Cerebellar cortex (tissue), 1 donor: ENCODE measurements around the gene POU5F1.
A peak's percentile ranks its signal among the peaks of the same experiment; 100 is the strongest.
"Not testable (repeated sequence)": the region's sequence is repeated elsewhere in the genome, so short reads cannot be mapped to it uniquely, and the experiment has no call there.

Experiments
- DNase-seq: peaks from one replicate; pipeline ENCODE4 v3.0.0-alpha.2; 2015; ENCODE audit warnings: low spot score

Gene POU5F1

DNA sequence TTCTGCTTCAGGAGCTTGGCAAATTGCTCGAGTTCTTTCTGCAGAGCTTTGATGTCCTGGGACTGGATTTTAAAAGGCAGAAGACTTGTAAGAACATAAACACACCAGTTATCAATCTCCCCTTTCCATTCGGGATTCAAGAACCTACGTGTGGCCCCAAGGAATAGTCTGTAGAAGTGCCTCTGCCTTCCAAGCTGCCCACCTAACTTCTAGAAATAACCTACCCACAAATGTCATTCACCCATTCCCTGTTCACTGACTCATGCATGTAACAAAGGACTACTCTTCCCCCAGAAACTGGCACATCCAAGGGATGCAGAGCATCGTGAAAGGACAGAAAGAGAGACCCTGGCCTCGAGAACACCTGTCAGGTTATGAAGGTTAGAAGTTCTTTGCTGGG, 4.5 kb downstream of the POU5F1 start:
- DNase-seq: no peak

DNA sequence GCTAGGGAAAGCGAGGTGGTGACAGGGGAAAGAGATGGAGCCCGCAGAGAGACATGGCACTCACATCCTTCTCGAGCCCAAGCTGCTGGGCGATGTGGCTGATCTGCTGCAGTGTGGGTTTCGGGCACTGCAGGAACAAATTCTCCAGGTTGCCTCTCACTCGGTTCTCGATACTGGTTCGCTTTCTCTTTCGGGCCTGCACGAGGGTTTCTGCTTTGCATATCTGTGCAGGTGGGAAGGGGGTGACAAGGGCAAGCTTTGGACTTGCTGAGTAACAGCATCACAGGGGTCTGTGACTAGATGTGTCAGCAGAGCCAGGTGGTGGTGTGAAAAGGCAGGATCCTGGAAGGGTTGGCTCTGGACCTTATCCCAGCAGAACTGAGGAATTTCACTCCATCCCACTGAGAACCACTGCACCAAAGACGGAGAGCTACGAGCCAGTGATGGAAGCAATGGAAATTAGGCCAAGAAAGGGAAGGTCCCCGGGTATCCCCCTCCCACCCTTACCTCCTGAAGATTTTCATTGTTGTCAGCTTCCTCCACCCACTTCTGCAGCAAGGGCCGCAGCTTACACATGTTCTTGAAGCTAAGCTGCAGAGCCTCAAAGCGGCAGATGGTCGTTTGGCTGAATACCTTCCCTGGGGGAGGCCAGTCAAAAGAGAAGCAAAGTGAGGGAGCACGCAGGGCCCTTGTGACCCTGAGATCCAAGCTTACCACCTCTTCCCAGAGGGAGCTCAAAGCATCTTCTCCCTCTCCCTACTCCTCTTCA, 5.2 kb downstream of the POU5F1 start:
- not testable (repeated sequence) for DNase-seq

DNA sequence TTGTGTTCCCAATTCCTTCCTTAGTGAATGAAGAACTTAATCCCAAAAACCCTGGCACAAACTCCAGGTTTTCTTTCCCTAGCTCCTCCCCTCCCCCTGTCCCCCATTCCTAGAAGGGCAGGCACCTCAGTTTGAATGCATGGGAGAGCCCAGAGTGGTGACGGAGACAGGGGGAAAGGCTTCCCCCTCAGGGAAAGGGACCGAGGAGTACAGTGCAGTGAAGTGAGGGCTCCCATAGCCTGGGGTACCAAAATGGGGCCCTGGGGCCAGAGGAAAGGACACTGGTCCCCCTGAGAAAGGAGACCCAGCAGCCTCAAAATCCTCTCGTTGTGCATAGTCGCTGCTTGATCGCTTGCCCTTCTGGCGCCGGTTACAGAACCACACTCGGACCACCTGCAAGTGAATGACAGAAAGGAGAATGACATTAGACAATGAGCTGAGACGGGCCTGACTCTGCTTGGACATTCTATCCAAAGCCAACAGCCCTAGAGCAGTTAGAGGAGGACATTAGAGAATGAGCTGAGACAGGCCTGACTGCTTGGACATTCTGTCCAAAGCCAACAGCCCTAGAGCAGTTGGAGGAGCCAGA, 5.9 kb downstream of the POU5F1 start:
- DNase-seq: not testable (repeated sequence)

DNA sequence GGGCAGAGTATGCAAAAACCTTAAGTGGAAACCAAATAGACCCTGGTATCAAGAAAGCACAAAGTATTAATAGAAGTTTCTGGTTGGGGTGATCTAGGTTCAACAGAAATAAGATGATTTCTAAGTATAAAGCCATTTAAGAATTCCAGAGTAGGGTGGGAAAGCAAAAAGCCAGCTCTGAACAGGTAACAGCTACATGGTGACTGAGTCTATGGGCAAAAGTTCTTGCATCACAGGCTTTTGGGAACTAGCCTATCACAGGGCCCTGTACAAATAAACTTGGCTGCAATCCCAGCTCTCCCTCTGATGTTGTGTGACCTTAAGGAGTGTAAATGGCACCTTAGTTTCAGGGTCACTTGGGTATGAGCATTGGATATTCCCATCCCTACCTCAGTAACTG, 6.6 kb downstream of the POU5F1 start:
- DNase-seq: no peak

DNA sequence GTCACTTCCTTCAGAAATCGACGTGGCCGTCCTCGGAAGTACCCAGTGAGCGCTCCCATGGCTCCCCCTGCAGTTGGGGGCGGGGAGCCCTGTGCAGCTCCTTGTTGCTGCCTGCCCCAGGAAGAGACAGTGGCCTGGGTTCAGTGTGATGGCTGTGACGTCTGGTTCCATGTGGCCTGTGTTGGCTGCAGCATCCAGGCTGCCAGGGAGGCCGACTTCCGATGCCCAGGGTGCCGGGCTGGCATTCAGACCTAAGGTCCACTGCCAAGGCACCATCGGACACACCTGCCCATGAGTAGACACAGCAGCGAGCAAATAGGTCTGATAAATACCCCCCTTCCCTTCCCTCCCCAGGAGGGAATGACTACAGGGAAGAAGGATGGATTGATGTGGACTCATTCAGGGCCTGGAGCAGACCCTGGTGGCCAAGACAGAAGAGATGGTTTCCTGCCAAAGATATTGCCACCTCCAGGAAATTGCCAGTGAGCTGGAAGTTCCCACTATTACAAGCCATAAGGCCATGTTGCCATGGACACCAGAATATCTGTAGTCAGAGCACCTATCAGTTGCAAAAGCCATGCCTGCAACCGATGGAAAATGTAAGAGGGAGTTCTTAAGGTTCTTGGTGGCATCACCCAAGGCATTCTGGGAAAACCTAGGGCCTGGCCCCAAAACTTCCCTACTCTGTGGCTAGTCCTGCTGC, 7.9 kb downstream of the POU5F1 start:
- peak; percentile 67 for DNase-seq

DNA sequence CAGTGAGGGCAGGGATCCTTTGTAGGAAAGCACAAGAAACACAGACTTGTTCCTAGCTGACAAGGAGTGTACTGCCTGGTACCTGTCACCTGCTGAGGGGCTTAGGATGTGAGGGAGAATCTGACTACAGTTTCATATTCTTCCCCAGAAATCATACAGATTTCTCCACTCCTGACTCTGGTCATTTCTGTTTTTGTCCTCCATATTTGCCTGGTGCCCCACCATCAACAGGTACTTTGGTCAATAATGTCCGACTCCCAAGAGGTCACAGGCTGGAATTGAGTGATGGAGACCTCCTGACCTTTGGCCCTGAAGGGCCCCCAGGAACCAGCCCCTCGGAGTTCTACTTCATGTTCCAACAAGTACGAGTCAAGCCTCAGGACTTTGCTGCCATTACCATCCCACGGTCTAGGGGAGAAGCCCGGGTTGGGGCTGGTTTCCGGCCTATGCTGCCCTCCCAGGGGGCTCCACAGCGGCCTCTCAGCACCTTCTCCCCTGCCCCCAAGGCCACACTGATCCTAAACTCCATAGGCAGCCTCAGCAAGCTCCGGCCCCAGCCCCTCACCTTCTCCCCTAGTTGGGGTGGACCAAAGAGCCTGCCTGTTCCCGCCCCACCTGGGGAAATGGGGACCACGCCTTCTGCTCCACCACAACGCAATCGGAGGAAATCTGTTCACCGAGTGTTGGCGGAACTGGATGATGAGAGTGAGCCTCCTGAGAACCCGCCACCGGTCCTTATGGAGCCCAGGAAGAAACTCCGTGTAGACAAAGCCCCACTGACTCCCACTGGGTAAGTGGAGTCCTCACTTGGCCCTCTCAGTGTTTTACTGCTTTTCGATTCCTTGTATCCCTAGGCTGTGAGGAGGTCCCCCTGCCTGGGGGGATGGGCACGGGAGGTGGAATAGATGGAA, 9.0 kb downstream of the POU5F1 start:
- DNase-seq: no peak

DNA sequence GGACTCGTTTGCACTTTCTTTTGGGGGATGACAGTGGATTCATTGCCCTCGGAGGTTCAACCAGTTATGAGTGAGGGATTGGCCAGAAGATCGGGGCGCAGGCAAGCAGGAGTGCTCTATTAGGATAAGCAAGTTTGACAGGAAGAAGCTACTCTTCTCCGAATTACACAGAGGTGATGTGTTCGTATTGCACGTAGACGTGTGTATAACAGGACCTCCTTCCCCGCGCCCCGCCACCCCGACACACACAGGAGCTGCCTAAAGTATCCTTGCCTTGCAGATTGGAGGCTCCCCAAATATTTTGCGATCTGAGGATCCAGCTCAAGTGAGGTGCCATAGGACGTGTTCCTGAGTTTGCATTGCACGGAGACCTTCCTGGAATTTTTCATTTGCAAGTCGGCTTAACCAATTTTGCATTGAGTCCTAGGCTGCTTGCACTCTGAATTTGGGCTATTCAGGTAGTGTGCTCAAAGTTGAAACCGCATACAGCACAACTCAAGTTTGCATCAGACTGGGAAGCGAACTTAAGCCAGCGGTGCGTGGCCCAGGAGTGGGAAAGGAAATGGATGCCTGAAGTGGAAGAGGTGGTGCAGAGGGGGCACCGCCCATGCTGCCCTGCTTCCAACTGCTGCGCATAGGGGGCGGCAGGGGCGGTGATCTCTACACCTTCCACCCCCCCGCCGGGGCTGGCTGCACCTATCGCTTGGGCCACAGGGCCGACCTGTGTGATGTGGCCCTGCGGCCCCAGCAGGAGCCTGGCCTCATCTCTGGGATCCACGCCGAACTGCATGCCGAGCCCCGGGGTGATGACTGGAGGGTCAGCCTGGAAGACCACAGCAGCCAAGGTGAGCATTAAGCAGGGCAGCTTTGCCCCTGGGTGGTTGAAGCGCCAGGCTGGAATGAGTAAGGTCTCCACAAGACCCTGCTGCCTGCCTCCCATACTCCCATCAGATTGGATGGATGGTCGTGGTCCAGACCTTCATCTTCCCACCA, 11.3 kb downstream of the POU5F1 start:
- DNase-seq: no peak

DNA sequence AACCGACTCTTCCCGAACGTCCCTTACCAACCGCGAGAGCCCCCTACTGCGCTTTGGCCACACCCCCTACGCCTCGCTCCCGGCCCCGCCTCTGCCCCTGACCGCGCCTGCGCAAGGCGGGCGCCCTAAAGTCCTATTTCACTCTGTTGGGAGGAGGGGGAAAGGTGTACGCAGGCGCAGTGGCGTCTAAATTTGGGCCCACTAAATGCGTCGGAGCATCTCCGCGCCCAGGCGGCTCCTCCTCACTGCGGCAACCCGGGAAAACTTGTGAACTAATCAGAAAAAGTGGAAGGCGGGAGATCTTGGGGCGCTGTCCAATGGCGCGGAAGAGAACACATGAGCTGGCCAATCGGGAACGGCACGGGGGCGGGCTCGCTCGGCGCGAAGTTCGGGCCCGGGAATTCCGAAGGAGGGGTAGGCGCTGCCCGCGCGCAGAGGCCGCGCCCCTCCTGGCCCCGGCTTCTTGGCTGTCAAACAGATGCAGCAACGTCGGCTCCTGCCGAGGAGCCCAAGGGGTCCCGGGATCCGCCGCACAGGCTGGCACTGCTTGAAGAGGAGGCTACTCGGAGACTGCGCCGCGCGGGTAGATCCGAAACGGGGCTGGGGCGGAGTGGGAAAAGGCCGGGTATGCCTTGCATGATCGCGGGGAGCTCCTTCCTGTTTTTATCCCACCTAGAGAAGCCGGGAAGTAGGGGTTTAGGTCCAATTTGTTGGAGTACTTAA, 12.2 kb downstream of the POU5F1 start, which contains the start of gene TCF19:
Gene TCF19, plus strand, starts transcription at position 450 of the 723 bp plus-strand sequence. CDS start 881 bp downstream, outside the sequence.
- DNase-seq: peak; percentile 99

DNA sequence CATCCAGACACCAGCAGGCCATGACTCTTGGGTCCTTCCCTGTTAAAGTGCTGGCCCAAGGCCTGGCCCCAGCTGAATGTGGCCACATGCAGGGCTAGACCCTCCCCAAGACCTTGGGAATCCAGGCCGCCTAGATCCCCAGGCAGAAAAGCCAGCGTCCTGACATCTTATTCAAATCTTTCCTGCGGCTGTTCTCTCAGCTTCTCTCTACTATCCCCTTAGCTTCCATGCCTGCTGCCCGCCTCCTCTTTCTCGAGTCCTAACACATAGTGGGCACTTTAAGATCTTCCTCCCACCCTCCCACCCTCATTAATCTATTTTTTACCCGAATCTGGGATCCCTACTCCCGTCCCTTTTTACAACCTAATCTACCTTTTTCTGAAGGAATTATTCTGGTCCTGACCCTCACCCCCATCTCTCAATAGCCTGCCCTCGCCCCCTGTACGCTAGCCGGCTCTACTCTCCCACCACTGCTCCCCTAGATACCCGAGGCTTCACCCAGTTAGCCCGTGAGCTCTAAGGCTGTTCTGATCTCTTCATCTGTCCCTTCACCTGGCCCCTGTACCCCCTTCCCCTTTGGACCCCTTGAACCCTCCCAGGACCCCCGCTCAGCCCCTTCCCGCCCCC, 12.9 kb downstream of the POU5F1 start, which contains the start of gene CCHCR1:
Gene CCHCR1, minus strand, starts transcription at position 290 of the 627 bp plus-strand sequence. Its CDS starts 202 bp downstream, at position 88.
- no peak for DNase-seq

DNA sequence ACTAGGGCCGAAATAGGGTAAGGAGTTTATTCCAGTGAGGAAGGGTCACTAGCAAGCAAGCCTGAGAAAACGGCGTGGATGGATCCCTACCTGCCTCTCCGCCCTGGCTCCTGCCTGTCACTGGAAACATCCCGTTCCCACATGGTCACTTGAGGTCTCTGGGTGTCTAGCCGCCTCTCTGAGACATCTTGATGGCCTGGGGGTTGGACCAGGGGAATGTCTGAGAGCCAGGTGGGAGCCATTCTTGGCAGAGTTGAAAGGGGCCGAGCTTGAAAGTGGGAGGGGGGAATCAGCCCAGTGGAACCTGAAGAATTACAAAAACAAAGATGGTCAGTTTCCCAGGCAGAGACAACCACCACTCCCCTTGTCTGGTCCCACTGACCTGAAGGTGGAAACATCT, 13.8 kb downstream of the POU5F1 start:
- DNase-seq: no peak

DNA sequence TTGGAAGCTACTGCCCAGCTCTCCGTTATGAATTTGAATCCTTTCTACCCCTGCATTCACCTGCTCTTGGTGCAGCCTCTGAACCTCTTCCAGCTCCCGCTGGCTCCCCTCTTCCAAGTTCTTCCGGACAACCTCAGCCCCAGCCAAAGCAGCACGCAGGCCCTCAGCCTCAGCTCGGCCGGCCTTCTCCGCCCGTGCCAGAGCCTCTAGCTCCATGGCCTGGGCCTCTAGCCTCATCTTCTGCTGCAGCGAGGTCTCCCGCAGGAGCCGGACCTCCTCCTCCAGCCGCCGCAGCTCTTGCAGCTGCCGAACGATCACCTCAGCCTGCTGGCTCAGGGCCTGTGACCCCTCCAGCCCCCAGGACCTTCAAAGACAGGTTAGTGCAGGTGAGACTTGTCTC, 16.0 kb downstream of the POU5F1 start:
- DNase-seq: no peak

DNA sequence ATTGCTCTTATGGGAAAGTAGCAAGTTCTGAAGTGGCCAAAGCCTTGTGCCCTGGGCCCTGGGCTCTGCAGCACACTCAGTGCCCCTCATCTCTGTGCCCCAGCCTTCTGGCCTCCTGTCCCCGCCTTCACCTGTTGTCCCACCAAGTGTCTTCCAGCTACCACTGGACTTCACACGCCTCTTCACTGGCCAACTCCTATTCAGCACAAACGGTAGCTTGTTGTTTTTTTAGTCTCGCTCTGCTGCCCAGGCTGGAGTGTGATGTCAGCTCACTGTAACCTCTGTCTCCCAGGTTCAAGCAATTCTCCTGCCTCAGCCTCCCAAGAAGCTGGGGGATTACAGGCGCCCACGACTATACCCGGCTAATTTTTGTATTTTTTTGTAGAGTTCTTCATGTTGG, 17.7 kb downstream of the POU5F1 start:
- no peak for DNase-seq

DNA sequence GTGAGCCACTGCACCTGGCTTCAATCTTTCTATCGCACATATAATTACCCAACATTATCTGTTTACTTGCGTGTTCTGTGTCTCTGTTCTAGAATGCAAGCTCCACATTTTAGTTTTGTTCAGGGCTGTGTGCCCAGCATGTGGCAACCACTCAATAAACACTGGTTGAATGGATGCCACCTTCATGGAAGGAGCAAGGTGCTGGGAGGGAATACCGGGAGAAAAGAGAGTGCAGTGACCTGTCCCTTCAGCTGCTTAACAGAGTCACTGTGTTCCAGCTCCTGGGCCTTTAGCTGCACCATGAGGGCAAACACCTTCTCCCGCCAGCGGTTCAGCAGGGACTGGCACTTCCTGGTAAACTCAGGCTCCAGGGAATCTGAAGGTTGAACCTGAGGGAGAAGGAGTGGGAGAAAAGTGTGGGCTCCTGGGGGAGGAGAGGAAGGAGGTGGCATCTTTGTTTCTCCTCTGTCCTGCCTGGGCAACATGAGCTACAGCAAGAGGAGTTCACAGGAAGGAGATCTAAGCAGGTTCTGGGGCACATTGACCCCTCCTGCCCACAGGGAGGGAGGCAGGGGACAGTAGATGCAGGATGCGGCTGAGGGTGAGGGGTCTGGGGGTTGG, 20.5 kb downstream of the POU5F1 start:
- no peak for DNase-seq

DNA sequence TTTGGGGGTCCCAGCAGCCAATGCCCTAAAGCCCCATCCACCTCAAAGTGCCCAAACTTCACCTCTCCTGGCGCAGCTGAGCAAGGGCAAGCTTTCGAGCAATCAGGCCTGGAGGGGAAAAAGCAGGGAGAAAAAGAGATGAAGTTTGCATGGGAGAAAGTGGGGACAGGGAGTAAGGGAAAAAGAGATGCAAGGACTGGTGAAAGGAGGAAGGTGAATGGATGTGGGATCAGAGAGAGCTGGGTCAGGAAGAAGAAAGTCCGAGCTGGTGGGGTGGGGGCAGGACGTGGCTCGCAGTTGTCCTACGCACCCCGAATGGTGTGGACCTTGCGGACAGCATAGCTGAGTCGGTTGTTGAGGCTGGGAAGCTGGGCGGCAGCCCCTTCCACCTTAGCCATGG, 25.1 kb downstream of the POU5F1 start:
- DNase-seq: no peak

DNA sequence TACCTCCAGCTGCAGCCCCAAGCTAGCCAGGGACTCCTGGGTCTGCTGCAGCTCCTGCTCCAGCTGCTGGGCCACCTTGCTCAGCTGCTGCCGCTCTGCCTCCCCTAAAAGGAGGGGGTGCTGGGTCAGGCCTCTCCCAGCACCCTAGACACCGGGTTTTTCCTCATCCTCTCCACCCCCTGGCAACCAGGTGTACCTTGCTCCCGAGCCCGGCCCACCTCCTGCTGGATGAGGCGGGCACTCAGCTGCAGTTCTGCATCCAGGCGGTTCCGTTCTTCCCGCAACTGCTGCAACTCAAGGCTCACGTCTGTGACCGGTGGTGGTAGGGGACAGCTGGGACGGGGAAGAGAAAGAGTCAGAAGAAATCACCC, 25.5 kb downstream of the POU5F1 start:
- DNase-seq: no peak

DNA sequence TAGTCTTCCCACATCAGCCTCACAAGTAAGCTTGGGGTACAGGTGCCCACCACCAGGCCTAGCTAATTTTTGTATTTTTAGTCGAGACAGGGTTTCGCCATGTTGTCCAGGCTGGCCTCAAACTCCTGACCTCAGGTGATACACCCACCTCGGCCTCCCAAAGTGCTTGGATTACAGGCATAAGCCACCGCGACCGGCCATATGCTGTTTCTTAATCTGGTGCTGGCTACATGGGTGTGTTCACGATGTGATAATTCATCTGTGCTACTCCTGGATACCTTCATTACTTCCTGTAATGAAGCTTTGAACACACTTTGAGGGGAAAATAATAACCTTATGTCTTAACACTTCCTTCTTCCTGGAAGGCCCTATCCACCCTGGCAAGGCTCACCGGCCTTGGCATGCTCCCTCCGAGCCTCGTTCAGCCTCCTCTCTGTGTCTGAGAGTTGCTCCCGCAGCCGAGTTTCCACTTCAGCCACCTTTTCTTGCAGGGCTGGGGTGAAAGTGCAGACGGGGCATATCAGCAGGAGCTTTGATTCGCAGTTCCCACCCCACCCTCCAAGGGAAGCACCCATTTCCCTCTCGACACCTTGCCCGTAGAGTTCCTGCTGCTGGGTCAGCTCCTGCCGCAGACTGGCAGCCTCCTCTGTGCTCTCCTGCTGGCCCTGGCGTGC, 26.0 kb downstream of the POU5F1 start:
- DNase-seq: no peak

DNA sequence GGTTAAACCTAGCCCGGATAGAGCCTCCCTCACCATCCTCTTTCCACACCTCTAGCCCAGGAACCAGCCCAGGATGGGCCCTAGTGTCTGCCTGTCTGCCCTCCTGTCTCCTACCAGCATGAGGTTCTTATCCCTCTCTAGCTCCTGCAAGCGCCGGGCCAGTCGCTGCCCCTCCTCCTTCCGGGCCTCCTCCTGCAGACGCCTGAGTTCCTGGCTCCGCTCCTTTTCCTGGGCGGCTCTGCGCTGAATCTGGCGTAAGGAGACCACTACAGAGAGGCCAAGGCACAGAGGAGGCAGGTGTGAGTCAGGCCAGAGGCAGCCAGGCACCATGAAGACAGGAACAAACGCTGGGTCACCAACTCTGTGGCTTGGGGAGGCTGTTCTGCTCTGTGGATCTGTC, 27.3 kb downstream of the POU5F1 start:
- DNase-seq: no peak

DNA sequence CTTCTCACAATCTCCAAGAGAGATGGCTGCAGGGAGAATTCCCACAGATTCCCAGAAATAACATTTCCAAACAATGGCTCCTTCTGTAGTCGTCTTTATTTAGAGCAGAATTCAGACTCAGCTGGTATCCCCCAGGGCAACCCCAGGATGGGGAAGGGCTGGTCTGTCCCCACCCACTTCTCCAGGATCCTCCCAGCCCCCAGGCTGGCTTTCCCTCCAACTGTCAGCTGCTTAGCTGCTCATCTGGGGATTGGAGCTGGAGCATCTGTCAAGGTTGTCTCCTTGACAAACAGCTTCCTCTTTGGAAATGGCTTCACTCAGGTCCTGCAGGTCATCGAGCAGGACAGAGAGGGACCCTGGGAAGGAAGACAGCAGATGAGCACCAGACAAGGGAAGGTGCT, 28.1 kb downstream of the POU5F1 start:
- no peak for DNase-seq

DNA sequence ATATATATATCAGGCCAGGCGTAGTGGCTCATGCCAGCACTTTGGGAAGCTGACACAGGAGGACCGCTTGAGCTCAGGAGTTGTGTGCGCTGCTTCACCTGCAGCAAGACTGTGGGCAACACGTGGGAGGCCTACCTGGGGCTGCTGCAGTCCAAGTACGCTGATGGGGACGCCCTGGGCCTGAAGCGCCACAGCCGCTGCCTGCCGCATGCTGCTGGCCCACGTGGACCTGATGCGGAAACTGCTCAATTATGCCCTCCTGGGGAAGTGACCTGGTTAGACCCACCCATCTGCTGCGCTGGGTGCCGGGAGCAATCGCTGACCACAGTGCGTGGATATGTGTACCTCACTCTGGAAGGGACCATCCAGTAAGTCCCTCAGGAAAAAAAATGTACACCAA, 29.8 kb downstream of the POU5F1 start:
- no peak for DNase-seq
